WTC11 (cell line): Measurements from ENCODE around the gene ARL4D.

Experiments
- ELF4 ChIP-seq: sonication (generic); formaldehyde crosslinking; IDR thresholded peaks from 2 replicates; pipeline ENCODE4 v1.8.1; 2022; ENCODE audit warnings: low read depth, mild to moderate bottlenecking, moderate library complexity, missing genetic modification reagents
- SMAD3 ChIP-seq: sonication (generic); formaldehyde crosslinking; IDR thresholded peaks from 2 replicates; pipeline ENCODE4 v1.8.0; 2022; ENCODE audit warnings: missing genetic modification reagents, mild to moderate bottlenecking, borderline replicate concordance
- SP1 ChIP-seq: sonication (generic); formaldehyde crosslinking; conservative IDR thresholded peaks from 2 replicates; pipeline ENCODE4 v1.8.1; 2022; ENCODE audit warnings: missing genetic modification reagents
- TF ChIP-seq, protein P1 (sequence below): fragments of 200-600 bp; IDR thresholded peaks from 2 replicates; pipeline ENCODE4 v1.8.0; 2022; ENCODE audit warnings: antibody characterized with exemption

DNA sequence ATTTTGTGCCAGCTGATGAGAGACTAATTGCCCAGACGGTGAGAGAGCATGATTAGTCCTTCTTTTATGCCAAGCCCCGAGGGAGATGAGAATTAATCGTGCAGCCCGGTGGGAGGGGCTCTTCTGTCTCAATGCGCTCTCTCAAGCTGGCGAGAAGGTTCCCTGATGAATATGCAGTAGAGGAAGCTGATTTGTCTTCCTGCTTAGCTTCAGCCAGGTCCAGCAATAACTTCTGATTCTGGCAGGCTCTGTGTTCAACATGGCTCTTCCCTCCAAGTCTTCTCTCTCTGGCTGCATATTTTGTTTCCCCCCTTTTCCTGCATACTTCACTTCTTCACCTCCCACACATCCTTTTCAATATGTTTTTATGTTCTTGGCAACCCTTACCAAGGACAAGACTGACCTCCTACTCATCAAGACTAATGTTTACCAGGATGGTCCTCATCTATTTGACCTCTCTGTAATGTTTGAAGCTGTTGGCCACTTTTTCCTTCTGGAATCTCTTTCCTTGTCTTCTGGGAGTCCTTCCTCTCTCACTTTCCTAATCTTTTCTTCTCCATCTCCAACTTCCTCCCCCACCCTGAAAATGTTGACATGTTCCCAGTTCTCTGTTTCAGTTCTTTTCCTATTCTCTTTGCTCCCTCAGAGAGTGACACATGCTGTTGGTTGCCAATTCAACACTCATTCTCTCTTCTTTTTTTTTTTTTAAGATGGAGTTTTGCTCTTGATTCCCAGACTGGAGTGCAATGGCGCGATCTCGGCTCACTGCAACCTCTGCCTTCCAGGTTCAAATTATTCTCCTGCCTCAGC is 33.1 kb downstream of the ARL4D start:
- TF ChIP-seq, protein P1, sequence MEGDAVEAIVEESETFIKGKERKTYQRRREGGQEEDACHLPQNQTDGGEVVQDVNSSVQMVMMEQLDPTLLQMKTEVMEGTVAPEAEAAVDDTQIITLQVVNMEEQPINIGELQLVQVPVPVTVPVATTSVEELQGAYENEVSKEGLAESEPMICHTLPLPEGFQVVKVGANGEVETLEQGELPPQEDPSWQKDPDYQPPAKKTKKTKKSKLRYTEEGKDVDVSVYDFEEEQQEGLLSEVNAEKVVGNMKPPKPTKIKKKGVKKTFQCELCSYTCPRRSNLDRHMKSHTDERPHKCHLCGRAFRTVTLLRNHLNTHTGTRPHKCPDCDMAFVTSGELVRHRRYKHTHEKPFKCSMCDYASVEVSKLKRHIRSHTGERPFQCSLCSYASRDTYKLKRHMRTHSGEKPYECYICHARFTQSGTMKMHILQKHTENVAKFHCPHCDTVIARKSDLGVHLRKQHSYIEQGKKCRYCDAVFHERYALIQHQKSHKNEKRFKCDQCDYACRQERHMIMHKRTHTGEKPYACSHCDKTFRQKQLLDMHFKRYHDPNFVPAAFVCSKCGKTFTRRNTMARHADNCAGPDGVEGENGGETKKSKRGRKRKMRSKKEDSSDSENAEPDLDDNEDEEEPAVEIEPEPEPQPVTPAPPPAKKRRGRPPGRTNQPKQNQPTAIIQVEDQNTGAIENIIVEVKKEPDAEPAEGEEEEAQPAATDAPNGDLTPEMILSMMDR: no peak
- no peak for TF ChIP-seq SMAD3 (CRISPR knock-in tag)
- TF ChIP-seq ELF4 (CRISPR knock-in tag): no peak
- TF ChIP-seq SP1 (CRISPR knock-in tag): no peak
